GM18519 (cell line): ENCODE data around the gene ODF2L.
A peak's percentile ranks its signal among the peaks of the same experiment; 100 is the strongest.

Source experiments
- ATAC-seq: cut with Tn5 transposase; IDR thresholded peaks from one replicate; pipeline ENCODE4 v1.9.1; 2021; ENCODE audit warnings: mild to moderate bottlenecking, moderate library complexity; ENCODE audit not compliant: unreplicated experiment, low FRiP score

ODF2L gene

GRCh38 chr1:86395751-86396497 is at the start of gene ODF2L:
Gene ODF2L, minus strand, starts transcription at chr1:86396323. Its CDS starts 9,296 bp downstream, at chr1:86387027.
- ATAC-seq: peak; percentile 97

- no peak for ATAC-seq
Measured at GRCh38 chr1:86445919-86446318, 49.8 kb upstream of the ODF2L start.

- ATAC-seq: no peak
Measured at GRCh38 chr1:86441997-86442396, 45.9 kb upstream of the ODF2L start.

GRCh38 chr1:86441581-86441980 is 45.5 kb upstream of the ODF2L start:
- no peak for ATAC-seq

GRCh38 chr1:86436041-86436440 is 39.9 kb upstream of the ODF2L start:
- no peak for ATAC-seq

GRCh38 chr1:86435327-86435726 is 39.2 kb upstream of the ODF2L start:
- no peak for ATAC-seq

GRCh38 chr1:86434059-86434458 is 37.9 kb upstream of the ODF2L start:
- ATAC-seq: no peak

GRCh38 chr1:86430376-86430775 is 34.3 kb upstream of the ODF2L start:
- no peak for ATAC-seq

- ATAC-seq: no peak
Measured at GRCh38 chr1:86429835-86430234, 33.7 kb upstream of the ODF2L start.

- no peak for ATAC-seq
Measured at GRCh38 chr1:86429122-86429725, 33.1 kb upstream of the ODF2L start.

- no peak for ATAC-seq
Measured at GRCh38 chr1:86423873-86424272, 27.8 kb upstream of the ODF2L start, which contains the start of gene CLCA2. Gene CLCA2, plus strand, starts transcription at chr1:86424171. Its CDS starts 77 bp downstream, at chr1:86424248.

GRCh38 chr1:86423473-86423872 is 27.4 kb upstream of the ODF2L start:
- ATAC-seq: no peak

- no peak for ATAC-seq
Measured at GRCh38 chr1:86421601-86422280, 25.6 kb upstream of the ODF2L start.

GRCh38 chr1:86419277-86419903 is 23.3 kb upstream of the ODF2L start:
- peak; percentile 85 for ATAC-seq

GRCh38 chr1:86416343-86416742 is 20.2 kb upstream of the ODF2L start:
- ATAC-seq: no peak

- ATAC-seq: no peak
Measured at GRCh38 chr1:86410879-86411278, 14.8 kb upstream of the ODF2L start.

GRCh38 chr1:86409416-86410021 is 13.4 kb upstream of the ODF2L start:
- ATAC-seq: no peak

- ATAC-seq: peak; percentile 10
Measured at GRCh38 chr1:86396498-86396890, 371 bp upstream of the ODF2L start.

GRCh38 chr1:86394416-86394815 is 1.7 kb downstream of the ODF2L start:
- no peak for ATAC-seq

- ATAC-seq: peak; percentile 67
Measured at GRCh38 chr1:86389307-86389706, 6.8 kb downstream of the ODF2L start.

GRCh38 chr1:86388777-86389176 is 7.3 kb downstream of the ODF2L start:
- ATAC-seq: no peak
